ENCODE data around the gene KCNE4.

- TF ChIP-seq CTCF (IDR thresholded peaks at IDR 0.05; ENCODE audit: insufficient read depth, low read depth, low read length) (no peak), EZH2 (IDR thresholded peaks at IDR 0.05; ENCODE audit: insufficient read depth, low read length) (no peak)
These were observed 20.8 kb downstream of the KCNE4 start for GRCh38 chr2:223072826-223073225.
